OCI-LY1 (cell line): ENCODE results near the gene ZNF23.

ENCODE experiments used
- EZH2 ChIP-seq: fragments of 200-600 bp; sonication (generic), shearing (Covaris generic); IDR thresholded peaks from 2 replicates; pipeline ENCODE4 v1.8.0; 2017; ENCODE audit warnings: borderline replicate concordance, mixed run types, mild to moderate bottlenecking, antibody characterized with exemption, low read length, moderate library complexity, mixed read lengths
- TF ChIP-seq, protein P1 (sequence below): fragments of 200-600 bp; sonication (generic), shearing (Covaris generic); IDR thresholded peaks from 2 replicates; pipeline ENCODE4 v1.5.1; 2017; ENCODE audit warnings: mild to moderate bottlenecking, antibody characterized with exemption, low read length, moderate library complexity, mixed read lengths

DNA sequence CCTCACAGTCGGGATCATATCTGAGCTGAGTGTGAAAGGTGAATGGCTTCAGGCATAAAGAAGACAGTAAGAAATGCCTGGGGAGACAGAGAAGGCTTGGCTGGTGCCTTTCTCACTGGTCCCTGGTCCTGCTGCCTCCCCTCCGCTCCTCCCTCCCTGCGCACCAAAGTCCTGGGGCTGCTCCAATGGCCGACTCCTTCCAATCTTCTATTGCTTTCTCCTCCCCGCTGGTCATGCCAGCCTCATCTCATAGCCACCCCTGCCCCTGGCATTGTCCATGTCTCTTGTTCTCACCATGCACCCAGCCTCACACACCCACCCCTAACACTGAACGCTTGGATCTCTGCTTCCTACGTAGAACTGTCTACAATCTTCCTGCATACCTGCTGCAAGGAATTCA lies 38.2 kb downstream of the ZNF23 start:
- TF ChIP-seq, protein P1, sequence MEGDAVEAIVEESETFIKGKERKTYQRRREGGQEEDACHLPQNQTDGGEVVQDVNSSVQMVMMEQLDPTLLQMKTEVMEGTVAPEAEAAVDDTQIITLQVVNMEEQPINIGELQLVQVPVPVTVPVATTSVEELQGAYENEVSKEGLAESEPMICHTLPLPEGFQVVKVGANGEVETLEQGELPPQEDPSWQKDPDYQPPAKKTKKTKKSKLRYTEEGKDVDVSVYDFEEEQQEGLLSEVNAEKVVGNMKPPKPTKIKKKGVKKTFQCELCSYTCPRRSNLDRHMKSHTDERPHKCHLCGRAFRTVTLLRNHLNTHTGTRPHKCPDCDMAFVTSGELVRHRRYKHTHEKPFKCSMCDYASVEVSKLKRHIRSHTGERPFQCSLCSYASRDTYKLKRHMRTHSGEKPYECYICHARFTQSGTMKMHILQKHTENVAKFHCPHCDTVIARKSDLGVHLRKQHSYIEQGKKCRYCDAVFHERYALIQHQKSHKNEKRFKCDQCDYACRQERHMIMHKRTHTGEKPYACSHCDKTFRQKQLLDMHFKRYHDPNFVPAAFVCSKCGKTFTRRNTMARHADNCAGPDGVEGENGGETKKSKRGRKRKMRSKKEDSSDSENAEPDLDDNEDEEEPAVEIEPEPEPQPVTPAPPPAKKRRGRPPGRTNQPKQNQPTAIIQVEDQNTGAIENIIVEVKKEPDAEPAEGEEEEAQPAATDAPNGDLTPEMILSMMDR, result no peak
- no peak for TF ChIP-seq EZH2
